GM18951 (cell line): ENCODE results near the gene HHLA2.
"Not testable (repeated sequence)": the region's sequence is repeated elsewhere in the genome, so short reads cannot be mapped to it uniquely, and the experiment has no call there.

Source experiments
- POLR2A ChIP-seq: IDR thresholded peaks from 4 replicates; pipeline ENCODE4 v1.6.1; 2011; ENCODE audit warnings: mild to moderate bottlenecking; ENCODE audit not compliant: insufficient read length, insufficient read depth; ENCODE audit errors: extremely low read depth
- in situ Hi-C: fragments of 300-500 bp; cut with MboI; formaldehyde crosslinking; loops from one replicate; pipeline ENCODE4 v1.12.0; 2022; ENCODE audit warnings: low sequenced_read_pairs, mixed read lengths, inconsistent platforms; ENCODE audit not compliant: unreplicated experiment

HHLA2 gene

GRCh38 chr3:108341911-108342310 lies 45.6 kb downstream of the HHLA2 start:
- in situ Hi-C loops = no loop called here

GRCh38 chr3:108342837-108343486 lies 46.6 kb downstream of the HHLA2 start:
- TF ChIP-seq POLR2A = no peak
- in situ Hi-C loops = no loop called here

More at GRCh38 chr3:108341911-108342310, 45.6 kb downstream of the HHLA2 start:
- no peak for TF ChIP-seq POLR2A

- no peak for TF ChIP-seq POLR2A
- in situ Hi-C loops = no loop called here
Measured at GRCh38 chr3:108343491-108343890, 47.1 kb downstream of the HHLA2 start.

- in situ Hi-C loops = no loop called here
- no peak for TF ChIP-seq POLR2A
Measured at GRCh38 chr3:108345492-108346205, 49.3 kb downstream of the HHLA2 start.

GRCh38 chr3:108346301-108347227 lies 50.2 kb downstream of the HHLA2 start:
- in situ Hi-C loops = no loop called here
- TF ChIP-seq POLR2A = no peak

GRCh38 chr3:108352176-108352575 lies 55.8 kb downstream of the HHLA2 start:
- in situ Hi-C loops = no loop called here
- no peak for TF ChIP-seq POLR2A

GRCh38 chr3:108354562-108354961 lies 58.2 kb downstream of the HHLA2 start:
- in situ Hi-C loops = no loop called here
- TF ChIP-seq POLR2A = no peak

- TF ChIP-seq POLR2A = no peak
- in situ Hi-C loops = no loop called here
Measured at GRCh38 chr3:108357042-108357441, 60.7 kb downstream of the HHLA2 start.

GRCh38 chr3:108359011-108359410 lies 62.7 kb downstream of the HHLA2 start:
- in situ Hi-C loops = no loop called here
- no peak for TF ChIP-seq POLR2A

- in situ Hi-C loops = no loop called here
- TF ChIP-seq POLR2A = no peak
Measured at GRCh38 chr3:108376026-108376425, 79.7 kb downstream of the HHLA2 start.

GRCh38 chr3:108377384-108377783 lies 81.0 kb downstream of the HHLA2 start:
- no peak for TF ChIP-seq POLR2A
- in situ Hi-C loops = no loop called here

- in situ Hi-C loops = no loop called here
- TF ChIP-seq POLR2A = no peak
Measured at GRCh38 chr3:108378153-108378951, 82.0 kb downstream of the HHLA2 start.

- in situ Hi-C loops = not testable (repeated sequence)
Measured at GRCh38 chr3:108378952-108379342, 82.6 kb downstream of the HHLA2 start.
